Activated T-cell treated with anti-CD3 and anti-CD28 coated beads for 24 hours (primary cell): ENCODE measurements around the gene GPC4.
"Not testable (repeated sequence)": the region's sequence is repeated elsewhere in the genome, so short reads cannot be mapped to it uniquely, and the experiment has no call there.

Source experiments
- DNase-seq: peaks from one replicate; pipeline ENCODE4 v3.0.0-alpha.2; 2020; ENCODE audit warnings: low read depth

Gene GPC4

GRCh38 chrX:133365871-133366611 is 49.2 kb downstream of the GPC4 start:
- DNase-seq, result no peak

DNA sequence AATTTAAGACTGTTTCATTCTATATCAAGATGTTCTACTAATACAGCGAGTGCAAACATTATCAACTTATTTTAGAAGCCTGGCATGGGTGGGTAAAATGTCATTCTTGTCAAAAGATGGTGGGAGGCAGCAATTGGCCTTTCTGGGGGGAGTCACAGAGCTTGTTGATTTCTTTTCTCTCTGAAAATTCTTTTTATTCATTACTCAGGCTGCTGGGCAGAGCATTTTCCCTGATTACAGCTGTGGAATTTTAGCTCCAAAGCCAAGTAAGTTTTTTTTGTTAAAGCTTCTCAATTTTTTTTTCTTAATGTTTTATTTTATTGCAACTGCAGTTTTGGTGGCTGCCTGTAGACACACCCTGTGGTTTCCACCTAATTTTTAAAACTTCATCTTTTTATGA is 50.4 kb downstream of the GPC4 start:
- no peak for DNase-seq

DNA sequence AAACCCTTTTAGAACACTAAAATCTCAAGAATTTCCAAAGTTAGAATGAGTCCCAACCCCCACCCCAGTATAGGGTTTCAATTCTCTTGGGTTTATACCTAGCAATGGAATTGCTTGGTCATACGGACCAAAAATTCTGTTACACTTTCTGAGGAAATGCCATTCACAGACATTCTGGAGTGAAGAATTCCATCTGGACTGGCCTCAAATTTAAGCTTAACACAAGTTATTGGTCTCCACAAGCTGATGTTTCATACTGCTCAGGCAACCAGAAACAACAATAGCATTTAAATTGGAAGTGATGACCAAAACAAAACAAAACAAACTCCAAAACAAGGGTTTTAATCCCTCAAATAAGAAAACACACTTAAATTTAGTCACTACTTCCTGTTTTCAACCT is 51.1 kb downstream of the GPC4 start:
- DNase-seq, result no peak

GRCh38 chrX:133362538-133362937 is 52.8 kb downstream of the GPC4 start:
- DNase-seq, result no peak

GRCh38 chrX:133359466-133359865 is 55.8 kb downstream of the GPC4 start:
- no peak for DNase-seq

GRCh38 chrX:133353233-133353632 is 62.1 kb downstream of the GPC4 start:
- DNase-seq, result no peak

DNA sequence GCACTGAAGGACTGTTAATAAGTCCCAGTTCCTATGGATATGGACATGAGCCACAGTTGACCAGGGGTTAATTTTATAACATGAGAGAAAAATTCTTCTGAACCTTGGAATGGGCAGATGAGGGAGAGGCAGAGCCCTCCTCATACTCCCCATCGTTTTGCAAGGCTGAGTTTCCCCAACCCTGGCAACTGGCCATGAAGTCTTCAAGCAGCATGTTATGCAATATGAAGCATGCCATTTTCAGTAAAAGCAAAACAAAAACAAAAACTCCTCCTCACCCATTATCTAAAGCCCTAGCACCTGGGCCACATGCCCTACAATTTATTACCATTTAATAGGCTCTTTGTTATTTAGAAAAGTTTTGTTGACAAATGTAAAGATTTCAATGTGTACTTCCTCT is 64.5 kb downstream of the GPC4 start:
- no peak for DNase-seq

DNA sequence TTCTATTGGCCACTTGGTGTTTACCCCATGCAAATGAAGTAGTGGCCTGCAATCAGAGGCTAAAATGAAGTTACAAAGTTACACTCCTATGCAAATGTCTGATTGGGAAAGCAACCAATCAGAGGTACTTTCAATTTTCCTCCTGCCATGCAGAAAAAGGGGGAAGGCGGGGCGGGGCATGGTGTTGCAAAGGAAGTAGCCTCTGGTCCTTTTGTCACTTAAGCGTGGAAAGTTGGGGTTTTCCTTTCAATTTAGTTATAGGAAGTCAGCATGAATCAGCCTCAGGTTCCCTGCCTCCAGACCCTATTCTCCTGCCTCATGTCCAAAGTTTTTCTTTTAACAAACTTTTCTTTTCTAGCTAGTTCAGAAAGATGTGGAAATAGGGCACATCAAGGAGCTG is 69.3 kb downstream of the GPC4 start:
- DNase-seq, result no peak

DNA sequence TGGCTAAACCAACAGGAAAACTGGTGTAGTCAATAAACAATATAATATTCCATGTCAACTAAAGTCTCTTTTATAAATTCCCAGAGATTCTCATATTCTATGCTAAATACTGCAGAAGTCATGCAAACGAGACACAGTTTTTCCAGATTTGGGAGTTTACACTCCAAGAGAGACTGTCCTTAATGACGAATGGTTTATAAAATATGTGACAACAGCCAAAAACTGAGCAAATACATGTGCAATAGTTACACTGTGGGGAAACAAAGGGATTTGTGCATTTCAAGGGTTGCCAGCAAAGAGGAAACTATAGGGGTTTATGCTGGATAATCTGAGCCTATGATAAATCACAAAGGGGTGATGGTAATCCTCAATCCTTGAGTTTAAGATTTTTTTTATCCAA is 75.7 kb downstream of the GPC4 start:
- DNase-seq, result no peak

DNA sequence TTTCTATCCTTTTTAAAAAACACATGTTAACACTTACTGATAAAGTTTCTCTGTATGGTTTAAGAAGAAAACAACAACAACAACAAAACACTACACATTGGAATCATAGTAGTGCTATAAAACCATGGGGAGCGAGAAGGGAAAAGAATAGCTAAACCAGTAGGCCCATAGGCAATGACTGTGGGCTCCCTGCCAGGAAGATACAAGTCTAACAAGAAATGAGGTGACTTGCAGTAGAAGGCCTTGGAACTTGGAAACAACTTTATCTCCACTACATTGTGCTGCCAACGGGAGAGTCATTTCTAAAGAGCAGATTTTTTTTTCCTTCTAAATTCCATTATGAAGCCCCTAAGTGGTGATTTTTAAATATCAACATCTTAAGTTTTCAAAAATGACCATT is 78.0 kb downstream of the GPC4 start:
- no peak for DNase-seq

- DNase-seq, result no peak
These were observed 80.3 kb downstream of the GPC4 start for GRCh38 chrX:133335027-133335426.

- DNase-seq, result no peak
These were observed 82.0 kb downstream of the GPC4 start for GRCh38 chrX:133333154-133333750.

DNA sequence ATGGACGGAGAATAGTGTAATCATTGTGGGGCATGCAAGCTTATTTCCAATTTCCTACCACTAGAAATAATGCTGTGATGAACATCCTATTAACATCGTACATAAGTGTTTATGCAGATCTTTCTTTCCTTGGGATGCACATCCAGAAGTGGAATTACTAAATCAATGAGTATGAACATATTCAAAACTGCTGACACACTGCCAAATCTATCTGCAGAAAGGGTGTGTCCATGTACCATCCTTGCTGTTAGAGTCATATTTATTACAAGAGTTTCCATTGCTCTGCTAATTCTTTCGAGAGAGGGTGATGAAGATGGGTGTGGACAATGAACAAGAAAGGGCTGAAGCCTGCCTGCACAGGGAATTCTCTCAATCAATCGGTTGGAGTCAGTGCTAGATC is 82.6 kb downstream of the GPC4 start:
- DNase-seq, result no peak

GRCh38 chrX:133330956-133331355 is 84.3 kb downstream of the GPC4 start:
- no peak for DNase-seq

DNA sequence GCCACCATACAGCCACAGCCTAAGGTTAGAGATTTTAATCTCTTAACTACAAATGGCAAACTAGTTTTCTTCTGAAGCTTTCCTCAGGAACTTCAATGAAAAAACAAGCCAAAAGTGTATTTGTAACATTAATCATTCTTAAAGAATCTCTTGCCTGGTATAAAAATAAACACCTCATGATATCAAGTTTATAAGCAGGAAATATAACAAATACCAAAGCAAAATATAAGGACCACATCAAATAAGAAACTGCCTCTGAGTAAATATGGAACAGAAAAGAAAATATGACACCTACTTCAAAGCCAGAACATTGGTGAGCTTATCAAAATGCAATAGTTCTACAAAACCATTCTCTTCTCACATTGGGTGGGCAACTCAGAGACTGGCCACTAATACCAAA is 89.9 kb downstream of the GPC4 start:
- DNase-seq, result no peak

DNA sequence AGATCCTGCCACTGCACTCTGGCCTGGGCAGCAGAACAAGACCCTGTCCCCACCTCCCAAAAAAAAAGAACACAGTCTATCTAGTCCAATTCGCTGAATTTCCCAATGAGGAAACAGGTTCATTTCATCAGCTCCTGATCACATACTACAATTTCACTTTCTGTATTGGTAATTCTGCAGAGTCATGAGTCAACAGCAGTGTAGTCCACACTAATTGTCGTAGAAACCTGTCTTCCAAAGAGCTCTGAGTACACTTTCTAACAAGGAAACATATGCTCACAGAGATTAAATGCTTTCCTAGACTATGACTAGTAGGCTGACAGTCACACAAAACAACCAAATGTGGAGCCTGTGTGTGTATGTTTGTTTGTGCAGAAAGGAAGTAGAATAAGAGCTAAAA is 91.9 kb downstream of the GPC4 start:
- no peak for DNase-seq

DNA sequence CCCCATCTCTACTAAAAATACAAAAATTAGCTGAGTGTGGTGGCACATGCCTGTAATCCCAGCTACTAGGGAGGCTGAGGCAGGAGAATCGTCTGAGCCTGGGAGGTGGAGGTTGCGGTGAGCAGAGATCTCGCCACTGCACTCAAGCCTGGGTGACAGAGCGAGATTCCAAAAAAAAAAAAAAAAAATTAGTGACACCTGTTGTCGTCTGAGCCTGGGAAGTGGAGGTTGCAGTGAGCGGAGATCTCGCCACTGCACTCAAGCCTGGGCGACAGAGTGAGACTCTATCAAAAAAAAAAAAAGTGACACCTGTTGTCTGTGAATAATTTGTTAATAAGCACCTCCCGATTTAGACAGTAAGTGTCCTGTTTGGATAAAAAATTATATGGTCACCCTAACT is 93.0 kb downstream of the GPC4 start:
- DNase-seq, result not testable (repeated sequence)

GRCh38 chrX:133321451-133321850 is 93.8 kb downstream of the GPC4 start:
- DNase-seq, result no peak

DNA sequence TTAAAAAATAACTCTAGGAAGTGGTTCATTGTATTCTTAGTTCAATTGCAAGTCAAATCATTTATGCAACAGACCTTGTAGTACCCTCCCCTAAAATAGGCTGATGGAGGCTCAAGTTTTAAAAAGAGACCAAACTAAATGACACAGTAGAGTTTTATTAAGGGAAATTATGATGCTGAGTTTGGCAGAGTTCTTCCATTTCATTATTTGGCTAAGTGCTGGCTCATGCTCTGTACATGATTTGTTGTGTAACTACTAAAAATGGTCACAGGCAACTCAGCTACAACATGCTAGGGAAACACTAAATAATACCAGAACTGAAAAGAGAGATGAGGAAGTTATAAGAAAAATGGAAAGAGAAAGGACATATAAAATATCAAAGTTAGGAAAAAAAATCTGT is 101.0 kb downstream of the GPC4 start:
- DNase-seq, result no peak

GRCh38 chrX:133308499-133308897 is 106.8 kb downstream of the GPC4 start:
- no peak for DNase-seq

DNA sequence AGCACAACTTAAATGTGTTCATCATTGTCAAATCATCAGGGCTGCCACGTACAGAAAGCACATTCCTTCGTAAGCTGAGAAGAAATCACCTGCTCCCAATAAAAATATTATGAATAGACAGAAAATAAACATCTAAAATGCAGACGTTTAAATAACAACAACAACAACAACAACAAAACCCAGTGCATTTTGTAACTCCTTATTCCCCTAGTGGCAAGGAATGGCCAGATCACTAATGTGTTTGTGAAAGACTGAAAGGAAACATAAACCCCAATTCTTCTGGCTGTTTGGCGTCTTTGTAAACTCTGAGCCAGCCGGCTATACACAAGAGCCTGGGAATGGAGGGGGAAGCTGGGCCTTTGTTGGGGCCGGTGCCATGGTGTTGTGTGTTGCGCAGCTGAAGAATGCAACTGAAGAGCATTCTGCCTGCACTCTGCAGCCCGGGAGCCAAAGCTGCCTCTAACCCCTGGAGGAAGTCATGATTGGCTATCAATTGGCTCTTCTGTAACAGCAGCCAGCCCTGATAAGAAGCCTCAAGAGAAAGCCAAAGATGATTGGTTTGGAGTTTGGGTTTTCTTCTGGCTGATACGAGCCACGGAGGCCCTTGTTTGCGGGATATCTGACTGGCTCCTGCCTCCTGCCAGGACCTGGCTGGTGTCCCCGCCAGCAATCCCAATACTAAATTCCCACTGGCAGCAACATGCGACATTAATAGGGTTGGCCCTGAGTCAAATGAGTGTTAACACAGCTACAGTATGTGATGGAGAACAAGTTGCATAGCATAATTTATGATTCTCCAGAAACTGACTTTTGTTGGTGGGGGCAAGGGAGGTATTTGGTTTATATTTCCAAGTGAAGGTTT is 107.4 kb downstream of the GPC4 start:
- DNase-seq, result no peak

GRCh38 chrX:133307094-133307493 is 108.2 kb downstream of the GPC4 start:
- DNase-seq, result no peak

DNA sequence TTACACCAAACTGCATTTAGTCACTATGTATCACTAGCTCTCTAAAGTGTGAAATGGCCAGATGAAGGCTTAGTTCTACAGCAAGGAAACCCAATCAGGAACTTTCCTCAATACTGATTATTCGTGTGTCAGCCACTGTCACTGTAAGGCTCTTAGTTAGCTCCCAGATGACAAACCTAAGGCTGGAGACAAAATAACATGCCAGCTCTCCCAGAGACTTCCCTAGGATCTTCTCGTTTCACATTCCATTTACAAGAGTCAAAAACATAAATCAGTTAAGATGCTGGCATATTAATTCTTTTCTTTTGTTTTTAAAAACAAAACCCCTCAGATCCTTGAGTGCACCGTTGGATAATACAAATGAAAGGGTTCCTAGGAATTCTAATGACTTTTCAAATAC is 109.0 kb downstream of the GPC4 start:
- no peak for DNase-seq
